ENCODE measurements around the gene ACSM2B.
"Not testable (repeated sequence)": the region's sequence is repeated elsewhere in the genome, so short reads cannot be mapped to it uniquely, and the experiment has no call there.

ACSM2B gene, protein sequence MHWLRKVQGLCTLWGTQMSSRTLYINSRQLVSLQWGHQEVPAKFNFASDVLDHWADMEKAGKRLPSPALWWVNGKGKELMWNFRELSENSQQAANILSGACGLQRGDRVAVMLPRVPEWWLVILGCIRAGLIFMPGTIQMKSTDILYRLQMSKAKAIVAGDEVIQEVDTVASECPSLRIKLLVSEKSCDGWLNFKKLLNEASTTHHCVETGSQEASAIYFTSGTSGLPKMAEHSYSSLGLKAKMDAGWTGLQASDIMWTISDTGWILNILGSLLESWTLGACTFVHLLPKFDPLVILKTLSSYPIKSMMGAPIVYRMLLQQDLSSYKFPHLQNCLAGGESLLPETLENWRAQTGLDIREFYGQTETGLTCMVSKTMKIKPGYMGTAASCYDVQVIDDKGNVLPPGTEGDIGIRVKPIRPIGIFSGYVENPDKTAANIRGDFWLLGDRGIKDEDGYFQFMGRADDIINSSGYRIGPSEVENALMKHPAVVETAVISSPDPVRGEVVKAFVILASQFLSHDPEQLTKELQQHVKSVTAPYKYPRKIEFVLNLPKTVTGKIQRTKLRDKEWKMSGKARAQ

DNA sequence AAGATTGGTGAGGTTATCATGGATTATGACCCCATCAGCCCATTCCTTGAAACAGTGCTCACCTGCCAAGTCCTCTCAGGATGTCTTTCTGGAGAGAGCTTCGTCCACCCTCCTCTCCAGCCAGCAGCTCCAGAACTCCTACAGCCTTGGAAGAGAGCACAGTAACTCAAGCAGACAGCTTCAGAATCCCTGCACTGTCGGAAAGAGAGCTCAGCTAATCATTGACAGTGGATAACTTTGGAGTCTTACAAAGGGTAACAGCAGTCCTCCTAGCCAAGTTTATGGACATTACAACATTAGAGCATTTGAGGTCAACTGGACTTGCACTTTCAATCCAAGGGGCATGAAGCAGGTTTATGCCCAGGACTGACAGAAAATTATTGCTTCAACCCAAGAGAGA lies at the start of gene ACSM2B:
TSS of gene ACSM2B (minus strand) at position 223 of the 400 bp plus-strand sequence. CDS start 11,522 bp downstream, outside the sequence.
- not testable (repeated sequence) for DNase-seq

DNA sequence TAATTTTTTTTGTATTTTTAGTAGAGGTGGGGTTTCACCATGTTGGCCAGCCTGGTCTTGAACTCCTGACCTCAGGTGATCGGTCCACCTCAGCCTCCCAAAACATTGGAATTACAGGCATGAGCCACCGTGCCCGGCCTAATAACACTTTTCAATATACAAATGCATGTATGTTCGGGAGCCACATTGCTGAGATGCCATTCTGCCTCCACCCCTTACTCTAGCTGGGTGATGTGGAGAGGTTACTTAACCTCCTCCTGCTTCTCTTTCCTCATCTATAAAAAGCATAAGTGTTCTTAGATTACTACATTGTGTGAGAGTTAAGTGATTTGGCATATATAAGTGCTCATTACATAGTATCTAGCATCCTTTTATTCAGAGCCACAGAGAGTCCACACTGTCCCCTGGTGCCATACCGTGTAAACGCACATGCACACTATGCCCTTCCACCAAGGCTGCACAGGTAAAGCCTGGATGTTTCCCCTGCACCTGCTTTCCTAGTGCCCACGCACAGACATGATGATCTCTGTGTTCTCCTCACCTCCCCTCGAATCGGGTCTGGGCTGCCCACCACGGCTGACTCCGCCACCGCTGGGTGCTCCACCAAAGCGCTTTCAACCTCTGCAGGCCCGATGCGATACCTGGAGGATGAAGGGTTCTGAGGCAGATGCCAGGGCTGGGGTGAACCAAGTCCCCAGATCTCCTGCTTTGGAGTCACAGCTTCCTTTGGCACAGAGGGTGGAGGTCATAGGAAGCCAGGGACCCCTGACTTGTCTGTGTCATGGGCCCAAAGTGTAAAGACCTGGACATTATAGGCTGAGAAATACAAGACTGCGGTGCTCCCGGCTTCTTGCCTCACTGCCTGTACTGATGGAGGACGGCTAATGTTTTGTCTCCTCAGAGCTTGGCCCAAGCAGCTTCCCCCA lies 49.0 kb upstream of the ACSM2B start:
- peak; percentile 46 for DNase-seq

DNA sequence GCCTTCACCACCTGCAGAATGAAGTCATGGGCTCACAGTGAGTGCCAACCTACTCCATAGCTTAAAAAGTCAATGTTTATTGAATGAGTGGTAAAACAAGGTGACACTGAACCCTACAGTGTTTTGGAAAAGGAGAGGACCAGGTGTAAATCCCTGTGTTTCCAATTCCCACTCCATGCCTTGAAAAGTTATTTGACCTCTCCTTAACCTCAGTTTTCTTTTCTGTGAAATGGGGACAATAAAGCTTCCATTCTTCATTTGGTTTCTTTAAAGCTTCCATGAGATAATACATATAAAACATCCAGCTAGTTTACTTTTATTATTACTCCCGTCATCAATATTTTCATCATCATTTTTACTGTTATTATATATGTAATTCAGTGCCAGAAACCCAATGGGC lies 48.0 kb upstream of the ACSM2B start:
- DNase-seq, result no peak

DNA sequence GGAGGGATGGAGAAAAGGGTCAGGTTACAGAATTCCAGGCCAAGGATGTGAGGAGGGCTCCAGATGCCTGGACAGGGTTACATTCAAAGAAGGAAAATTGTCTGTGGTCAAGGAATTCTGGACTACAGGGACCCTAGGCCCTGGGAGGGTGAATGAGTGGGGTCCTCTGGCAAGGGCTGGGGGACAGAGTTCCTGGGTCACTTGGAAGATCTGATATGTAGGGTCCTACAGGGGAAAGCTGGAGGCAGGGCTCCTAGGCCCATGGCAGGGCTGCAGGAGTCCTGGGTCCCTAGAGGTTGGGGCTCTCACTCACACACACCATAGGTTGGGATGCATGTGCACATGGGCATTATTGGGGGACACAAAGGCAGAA lies 46.3 kb upstream of the ACSM2B start:
- DNase-seq, result no peak

DNA sequence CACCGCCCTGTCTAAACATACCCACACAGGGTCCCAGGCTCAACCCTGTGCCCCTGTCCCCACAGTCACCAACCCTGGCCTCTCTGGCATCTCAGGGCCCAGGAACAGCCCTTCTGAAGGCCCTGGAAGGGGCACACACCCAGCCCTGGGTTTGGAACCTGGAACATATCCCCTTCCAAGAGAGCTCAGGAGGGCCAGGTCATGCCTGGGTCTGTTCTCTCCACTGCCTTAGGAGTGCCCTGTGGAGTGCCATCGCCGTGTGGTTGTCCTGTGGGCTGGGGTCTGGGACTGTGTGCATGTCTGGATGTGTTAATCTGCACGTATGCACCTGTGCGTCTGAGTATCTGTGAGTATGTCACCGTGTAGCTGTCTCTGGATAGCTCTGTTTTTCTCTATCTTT lies 45.2 kb upstream of the ACSM2B start:
- DNase-seq, result no peak

DNA sequence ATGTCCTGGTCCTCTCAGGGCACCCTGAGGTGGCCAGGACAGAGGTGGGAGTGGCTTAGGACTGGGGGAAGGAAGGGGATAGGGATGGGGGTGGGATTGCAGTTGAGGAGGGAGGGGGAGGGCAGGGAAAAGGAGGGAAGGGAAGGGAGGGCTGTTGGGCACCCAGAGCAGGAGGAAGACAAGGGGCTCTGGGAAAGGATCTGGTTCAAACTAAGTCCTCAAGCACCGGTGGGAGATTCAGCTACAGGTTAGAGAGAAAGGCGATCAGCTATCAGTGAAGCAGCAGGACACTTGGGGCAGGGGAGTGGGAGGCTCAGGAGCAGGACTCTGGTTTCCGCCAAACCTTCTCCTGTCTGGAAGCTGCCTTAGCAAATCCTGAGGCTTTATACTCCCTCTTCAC lies 44.6 kb upstream of the ACSM2B start:
- no peak for DNase-seq

DNA sequence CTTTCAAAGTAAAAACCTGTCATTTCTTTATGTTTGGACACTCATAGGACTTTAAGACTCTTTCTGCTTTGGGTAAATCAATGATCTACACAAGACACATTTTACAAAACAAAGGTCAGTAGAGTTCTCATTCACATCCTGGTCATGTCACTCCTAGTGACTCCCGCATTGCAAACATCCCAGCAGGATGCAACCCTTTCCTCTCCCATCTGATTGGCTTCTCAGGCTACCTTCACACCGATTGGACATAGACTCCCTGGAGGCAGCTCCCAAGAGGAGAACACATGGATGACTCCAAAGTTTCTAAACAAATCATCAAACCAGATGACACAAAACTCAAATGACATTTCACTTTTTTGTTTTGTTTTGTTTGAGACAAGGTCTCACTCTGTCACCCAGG lies 43.8 kb upstream of the ACSM2B start:
- no peak for DNase-seq

DNA sequence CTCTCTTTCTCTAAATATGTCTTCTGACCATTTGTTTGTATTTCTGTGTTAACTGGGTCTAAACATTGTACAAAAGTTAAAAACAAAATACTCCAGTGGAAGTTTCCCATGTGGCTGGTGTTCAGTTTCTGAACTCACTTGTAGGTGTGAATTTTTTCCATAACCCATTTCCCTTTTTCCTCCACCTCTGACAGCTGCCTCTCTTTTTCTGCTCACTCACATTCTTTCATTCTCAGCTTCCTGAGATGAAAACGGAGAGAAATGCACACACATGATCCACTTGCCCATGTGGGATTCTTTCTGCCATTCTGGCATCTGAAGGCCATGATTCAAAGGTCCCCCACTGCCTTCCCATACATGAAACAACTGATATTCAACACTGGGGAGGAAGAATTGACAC lies 41.1 kb upstream of the ACSM2B start:
- DNase-seq, result no peak

DNA sequence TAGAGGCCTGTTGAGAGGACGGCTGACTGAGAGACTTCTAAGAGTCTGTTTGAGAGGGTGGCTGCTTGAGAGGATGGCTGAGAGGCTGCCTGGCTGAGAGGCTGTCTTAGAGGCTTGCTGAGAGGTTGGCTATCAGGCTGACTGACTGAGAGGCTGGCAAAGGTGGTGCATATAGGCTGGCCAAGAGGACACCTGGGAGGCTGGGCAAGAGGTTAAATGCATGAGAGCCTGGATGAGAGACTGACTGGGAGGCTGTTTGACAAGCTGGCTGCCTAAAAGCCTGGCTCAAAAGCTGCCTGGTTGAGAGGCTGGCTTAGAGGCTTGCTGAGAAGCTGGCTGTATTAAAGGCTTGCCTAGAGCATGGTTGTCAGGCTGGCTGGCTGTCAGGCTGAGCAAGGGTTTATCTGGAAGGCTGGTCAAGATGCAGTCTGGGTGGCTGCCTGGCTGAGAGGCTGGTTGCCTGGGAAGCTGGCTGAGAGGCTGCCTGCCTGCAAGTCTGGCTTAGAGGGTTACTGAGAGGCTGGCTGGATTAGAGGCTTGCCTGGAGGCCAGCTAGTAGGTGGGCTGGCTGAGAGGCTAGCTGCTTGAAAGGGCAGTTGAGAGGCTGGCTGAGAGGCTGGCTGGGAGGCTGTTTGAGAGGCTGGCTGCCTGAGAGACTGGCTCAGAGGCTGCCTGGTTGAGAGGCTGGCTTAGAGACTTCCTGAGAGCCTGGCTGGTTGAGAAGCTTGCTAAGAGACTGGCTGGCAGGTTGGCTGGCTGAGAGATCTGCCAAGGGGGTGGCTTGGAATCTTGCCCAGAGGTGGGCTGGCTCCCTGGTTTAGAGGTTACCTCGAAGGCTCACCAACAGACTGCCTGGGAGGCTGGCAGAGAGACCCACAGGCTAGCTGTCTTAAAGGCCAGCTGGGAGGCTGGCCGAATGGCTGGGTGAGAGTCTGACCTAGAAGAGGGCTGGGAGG lies 38.3 kb upstream of the ACSM2B start:
- DNase-seq, result peak; percentile 82

DNA sequence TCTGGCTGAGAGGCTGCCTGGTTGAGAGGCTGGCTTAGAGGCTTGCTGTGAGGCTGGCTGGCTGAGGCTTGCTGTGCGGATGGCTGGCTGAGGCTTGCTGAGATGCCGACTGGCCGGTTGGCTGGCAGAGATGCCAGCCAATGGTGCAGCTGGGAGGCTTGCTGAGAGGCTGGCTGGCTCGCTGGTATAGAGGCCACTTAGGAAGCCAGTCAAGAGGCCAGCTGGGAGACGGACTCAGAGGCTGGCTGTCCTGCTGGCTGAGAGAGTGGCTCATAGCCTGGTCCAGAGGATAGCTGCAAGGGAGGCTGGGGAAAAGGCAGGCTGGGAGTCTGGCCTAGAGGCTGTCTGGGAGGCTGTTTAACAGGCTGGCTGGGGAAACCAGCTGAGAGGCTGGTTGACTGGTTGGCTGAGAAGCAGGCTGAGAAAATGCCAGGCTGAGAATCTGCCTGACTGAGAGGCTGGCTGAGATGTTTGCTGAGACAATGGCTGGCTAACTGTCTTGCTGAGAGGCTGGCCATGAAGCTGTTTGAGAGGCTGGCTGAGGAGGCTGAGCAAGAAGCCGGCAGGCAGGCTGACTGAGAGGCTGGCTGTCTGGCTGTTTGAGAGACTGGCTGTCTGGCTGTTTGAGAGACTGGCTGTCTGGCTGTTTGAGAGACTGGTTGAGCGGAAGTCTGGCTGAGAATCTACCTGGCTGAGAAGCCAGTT lies 37.5 kb upstream of the ACSM2B start:
- DNase-seq, result no peak

DNA sequence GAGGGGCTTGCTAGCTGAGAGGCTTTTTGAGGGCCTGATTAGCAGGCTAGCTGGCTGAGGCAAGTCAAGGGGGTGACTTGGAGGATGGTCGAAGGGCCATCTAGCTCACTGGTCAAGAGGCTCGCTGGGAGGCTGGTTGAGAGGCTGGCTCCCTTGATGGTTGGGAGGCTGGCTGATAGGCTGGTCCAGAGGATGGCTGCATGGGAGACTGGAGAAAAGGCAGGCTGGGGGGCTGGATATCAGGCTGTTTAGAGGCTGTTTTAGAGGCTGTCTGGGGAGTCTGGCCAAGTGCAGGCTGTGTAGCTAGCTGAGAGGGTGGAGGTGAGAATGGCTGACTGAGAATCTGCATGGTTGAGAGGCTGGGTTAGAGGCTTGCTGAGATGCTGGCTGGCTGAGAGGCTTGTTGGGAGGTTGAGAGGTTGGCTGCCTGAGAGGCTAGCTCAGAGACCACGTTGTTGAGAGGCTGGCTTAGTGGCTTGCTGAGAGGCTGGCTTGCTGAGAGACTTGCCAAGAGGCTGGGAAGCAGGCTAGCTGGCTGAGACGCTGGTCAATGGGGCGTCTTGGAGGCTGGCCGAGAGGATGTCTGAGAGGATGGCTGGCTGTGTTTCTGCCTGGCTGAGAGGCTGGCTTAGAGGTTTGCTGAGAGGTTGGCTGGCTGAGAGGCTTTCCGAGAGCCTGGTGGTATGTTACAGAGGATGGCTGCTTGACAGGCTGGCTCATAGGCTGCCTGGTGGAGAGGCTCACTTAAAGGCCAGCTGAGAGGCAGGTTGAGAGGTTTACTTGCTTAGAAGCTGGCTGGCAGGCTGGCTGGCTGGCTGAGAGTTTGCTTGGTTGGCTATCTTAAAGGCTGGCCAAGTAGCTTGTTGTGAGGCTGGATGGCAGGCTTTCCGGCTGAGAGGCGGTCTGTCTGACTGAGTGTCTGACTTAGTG lies 36.6 kb upstream of the ACSM2B start:
- DNase-seq, result peak; percentile 98

DNA sequence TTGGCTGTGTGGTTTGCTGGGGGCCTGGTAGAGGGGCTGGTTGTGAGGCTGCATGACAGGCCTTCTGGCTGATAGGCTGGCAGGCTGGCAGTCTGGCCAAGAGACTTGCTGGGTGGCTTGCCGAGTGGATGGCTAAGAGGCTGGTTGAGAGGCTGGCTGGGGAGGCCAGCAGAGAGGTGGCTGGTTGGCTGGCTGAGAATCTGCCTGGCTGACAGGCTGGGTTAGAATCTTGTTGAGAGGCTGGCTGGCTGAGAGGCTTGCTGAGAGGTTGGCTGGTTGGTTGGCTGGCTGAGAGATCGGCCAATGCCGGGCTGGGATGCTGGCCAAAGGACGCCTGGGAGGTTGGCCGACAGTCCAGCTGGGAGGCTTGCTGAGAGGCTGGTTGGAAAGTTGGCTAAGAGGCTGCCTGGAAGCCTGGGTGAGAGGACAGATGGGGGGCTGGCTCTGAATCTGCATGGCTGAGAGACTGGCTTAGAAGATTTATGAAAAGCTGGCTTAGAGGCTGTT lies 35.9 kb upstream of the ACSM2B start:
- peak; percentile 61 for DNase-seq

DNA sequence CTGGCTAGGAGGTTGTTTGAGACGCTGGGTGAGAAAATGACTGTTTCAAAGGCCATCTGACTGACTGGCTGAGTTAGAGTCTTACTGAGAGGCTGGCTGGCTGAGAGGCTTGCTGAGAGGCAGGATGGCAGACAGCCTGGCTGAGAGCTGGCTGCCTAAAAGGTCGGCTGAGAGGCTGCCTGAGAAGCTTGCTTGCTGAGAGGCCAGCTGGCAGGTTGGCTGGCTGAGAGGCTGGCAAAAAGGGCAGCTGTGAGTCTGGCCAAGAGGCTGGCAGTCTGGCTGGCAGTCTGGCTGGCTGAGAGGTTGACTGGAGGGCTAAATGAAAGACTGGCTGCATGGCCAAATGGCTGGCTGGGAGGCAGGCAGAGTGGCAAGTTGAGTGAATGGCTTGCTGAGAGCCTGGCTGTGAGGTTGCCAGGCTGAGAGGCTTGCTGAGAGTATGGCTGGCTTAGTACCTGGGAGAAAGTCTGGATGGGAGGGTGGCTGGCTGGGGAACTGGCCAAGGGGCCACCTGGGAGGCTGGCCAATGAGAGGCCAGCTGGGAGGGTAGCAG lies 35.3 kb upstream of the ACSM2B start:
- DNase-seq, result peak; percentile 86

DNA sequence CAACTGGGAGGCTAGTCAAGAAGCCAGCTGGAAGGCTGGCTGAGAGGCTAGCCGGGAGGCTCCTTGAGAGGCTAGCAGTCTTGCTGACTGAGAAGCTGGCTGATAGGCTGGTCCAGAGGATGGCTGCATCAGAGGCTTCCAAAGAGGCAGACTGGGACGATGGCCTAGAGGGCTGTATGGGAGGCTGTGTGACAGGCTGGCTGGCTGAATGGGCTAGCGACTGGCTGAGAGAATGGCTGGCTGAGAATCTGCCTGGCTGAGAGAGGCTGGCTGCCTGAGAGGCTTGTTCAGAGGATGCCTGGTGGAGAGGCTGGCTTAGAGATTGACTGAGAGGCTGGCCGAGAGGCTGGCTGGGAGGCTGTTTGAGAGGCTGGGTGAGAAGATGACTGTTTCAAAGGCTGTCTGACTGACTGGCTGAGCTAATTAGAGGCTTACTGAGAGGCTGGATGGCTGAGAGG lies 34.8 kb upstream of the ACSM2B start:
- no peak for DNase-seq

DNA sequence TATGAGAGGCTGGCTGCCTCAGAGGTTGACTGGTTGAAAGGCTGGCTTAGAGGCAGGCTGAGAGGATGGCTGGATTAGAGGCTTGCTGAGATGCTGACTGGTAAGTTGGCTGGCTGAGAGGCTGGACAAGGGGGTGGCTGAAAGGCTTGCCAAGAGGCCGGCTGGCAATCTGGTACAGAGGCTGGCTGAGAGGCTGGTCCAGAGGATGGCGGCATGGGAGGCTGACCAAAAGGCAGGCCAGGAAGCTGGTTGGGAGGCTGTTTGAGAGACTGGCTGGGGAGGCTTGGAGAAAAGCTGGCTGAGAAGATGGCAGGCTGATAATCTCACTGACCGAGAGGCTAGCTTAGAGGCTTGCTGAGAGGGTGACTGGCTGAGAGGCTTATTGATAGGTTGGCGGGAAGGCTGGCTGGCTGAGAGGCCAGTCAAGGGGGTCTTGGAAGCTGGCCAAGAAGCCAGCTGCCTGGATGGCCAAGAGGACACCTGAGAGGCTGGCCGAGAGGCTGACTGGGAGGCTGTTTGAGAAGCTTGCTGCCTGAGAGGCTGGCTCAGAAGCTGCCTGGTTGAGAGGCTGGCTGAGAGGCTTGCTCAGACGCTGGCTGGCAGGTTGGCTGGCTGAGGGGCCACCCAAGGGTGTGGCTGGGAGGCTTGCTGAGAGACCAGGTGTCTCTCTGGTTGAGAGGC lies 34.2 kb upstream of the ACSM2B start:
- DNase-seq, result peak; percentile 93

DNA sequence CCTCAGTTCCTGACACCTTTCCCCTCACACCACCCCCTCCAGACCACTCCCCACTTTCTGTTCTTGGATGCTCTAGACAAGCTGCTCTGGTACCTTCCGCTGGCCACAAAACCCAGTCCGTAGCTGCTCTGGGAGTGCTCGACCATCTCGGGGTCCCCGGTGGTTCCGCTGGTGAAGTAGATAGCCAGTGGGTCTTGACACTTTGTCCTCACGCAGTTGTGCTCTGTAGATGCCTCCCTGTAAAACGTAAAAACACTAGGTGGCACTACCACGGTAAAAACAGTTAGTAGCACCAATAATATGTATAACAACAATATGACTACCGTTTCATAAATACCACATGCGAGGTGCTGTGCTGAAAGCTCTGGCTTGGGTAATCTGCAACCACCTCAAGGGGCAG lies 26.0 kb upstream of the ACSM2B start:
- DNase-seq, result not testable (repeated sequence)

DNA sequence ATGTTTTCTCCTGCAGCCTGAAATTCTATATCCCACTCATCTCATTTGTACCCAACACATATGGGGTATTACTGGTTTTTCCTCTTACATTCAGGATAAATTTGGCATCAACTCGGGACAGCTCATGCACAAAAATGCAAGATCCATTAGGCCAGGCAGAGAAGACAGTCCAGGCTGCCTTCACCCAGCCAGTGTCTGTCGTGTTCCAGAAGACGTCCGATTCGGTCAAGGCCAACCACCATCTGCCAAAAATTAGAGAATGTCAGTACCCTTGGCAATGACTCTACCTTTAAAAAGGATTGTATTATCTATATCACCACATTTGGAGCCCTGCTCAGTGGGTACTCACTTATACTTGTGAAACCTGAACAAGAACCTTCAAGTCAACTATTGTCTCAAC lies 23.3 kb upstream of the ACSM2B start:
- not testable (repeated sequence) for DNase-seq

DNA sequence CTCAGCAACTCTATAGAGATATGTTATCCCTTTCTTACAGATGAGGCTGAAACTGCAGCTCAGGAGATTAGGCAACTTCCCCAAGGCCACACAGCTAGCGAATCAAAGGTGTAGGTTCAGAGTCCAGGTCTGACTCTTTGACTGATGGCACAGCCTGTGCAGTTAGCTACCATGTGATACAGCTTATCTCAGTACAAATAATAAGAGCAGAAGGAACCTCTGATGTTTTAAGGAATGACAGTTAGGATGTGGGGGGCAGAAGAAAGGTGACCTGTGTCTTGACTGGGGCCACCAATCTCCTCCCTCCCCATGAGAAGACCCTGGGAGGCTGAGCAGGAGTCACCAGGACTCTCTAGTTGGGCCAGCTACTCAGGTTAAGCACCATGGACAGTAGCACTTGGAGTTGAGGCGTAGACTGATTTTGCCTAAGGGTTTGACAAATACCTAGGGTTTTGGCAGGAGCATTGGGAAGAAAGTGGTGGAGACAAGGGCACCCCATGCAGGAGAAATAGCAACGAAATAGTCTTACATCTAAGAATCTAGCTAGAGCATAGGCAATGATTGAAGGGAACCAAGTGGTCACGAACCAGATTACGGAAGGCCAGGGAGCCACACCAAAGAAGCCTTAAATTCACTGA lies 22.8 kb upstream of the ACSM2B start:
- no peak for DNase-seq

DNA sequence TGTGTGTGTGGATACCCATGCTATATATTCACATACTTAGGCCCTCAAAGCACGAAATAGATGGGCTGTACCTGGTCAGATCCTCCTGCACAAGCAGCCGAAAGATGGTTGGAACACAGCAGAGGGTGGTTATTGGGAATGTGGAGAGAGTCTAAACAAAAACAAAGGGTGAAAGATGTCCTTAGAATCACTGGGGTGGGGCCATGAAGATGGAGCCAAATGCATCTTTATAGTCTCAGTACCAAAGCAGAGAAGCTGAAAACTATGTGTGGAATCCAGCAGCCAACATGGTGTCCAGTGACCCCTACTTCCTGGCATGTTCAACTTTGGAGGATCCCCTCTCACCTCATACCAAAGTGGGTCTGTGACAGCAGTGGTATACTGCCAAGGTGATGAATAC lies 19.5 kb upstream of the ACSM2B start:
- DNase-seq, result not testable (repeated sequence)
